GM13976 (cell line): ENCODE measurements around the gene CORIN.
A peak's percentile ranks its signal among the peaks of the same experiment; 100 is the strongest.
"Not testable (repeated sequence)": the region's sequence is repeated elsewhere in the genome, so short reads cannot be mapped to it uniquely, and the experiment has no call there.

Experiments used
- DNase-seq: peaks from one replicate; pipeline ENCODE4 v3.0.0; 2012; ENCODE audit warnings: low spot score
- CTCF ChIP-seq: IDR thresholded peaks from 2 replicates; pipeline ENCODE4 v1.5.1; 2012; ENCODE audit warnings: borderline replicate concordance, mild to moderate bottlenecking; ENCODE audit not compliant: insufficient read depth; ENCODE audit errors: extremely low read depth, missing control alignments, control extremely low read depth
- in situ Hi-C: fragments of 300-500 bp; cut with MboI; formaldehyde crosslinking; loops from one replicate; pipeline ENCODE4 v1.12.0; 2022; ENCODE audit warnings: low sequenced_read_pairs, mixed read lengths, inconsistent platforms; ENCODE audit not compliant: unreplicated experiment

The CORIN gene

GRCh38 chr4:47713129-47713834, 124.6 kb downstream of the CORIN start:
- in situ Hi-C loops = loop anchor here (10.0 kb wide), 1 partner anchor 122 kb away; the partner anchor contains the start of gene CORIN
- no peak for DNase-seq
- no peak for TF ChIP-seq CTCF

GRCh38 chr4:47711646-47712045, 126.2 kb downstream of the CORIN start:
- TF ChIP-seq CTCF = no peak
- DNase-seq = no peak
- in situ Hi-C loops = loop anchor here (10.0 kb wide), 1 partner anchor 123 kb away; the partner anchor contains the start of gene CORIN

- in situ Hi-C loops = loop anchor here (10.0 kb wide), 1 partner anchor 124 kb away; the partner anchor contains the start of gene CORIN
- DNase-seq = no peak
- no peak for TF ChIP-seq CTCF
Measured at GRCh38 chr4:47711183-47711582, 126.7 kb downstream of the CORIN start.

DNA sequence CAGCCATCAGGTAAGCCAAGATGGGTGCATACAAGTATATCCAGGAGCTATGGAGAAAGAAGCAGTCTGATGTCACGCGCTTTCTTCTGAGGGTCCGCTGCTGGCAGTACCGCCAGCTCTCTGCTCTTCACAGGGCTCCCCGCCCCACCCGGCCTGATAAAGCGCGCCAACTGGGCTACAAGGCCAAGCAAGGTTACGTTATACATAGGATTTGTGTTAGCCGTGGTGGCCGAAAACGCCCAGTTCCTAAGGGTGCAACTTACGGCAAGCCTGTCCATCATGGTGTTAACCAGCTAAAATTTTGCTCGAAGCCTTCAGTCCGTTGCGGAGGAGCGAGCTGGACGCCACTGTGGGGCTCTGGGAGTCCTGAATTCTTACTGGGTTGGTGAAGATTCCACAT, 131.5 kb downstream of the CORIN start:
- DNase-seq, in situ Hi-C loops: not testable (repeated sequence)

GRCh38 chr4:47705326-47705981, 132.4 kb downstream of the CORIN start:
- peak; percentile 44 for DNase-seq
- in situ Hi-C loops = no loop called here

GRCh38 chr4:47704693-47705325, 133.1 kb downstream of the CORIN start:
- in situ Hi-C loops = no loop called here
- peak; percentile 20 for TF ChIP-seq CTCF
- DNase-seq = peak; percentile 22

More at GRCh38 chr4:47705326-47705981, 132.4 kb downstream of the CORIN start:
- peak; percentile 16 for TF ChIP-seq CTCF
